Esophagus squamous epithelium (tissue), 4 donors: Measurements from ENCODE around the gene WDR49.

Experiments used
- CTCF ChIP-seq, 6 experiments: fragments of 450-650 bp in 4 of 6; fragments of 200-600 bp in 2 of 6; sonication (generic) in 2 of 6; IDR thresholded peaks; one replicate each; pipeline ENCODE4 v1.5.1; 2016 to 2019; ENCODE audit warnings: antibody characterized with exemption in 6 of 6, mild to moderate bottlenecking in 4 of 6, moderate library complexity in 4 of 6
- POLR2A ChIP-seq, 4 donors: fragments of 450-650 bp; IDR thresholded peaks; one replicate each; pipeline ENCODE4 v1.6.1; 2017; ENCODE audit warnings: antibody characterized with exemption in 4 of 4, mild to moderate bottlenecking in 4 of 4, moderate library complexity in 3 of 4

GRCh38 chr3:167559924-167560323 is 93.8 kb downstream of the WDR49 start:
- TF ChIP-seq CTCF (IDR thresholded peaks at IDR 0.05) (no peak), POLR2A (IDR thresholded peaks at IDR 0.05) (no peak)
